Endothelial cell (in vitro differentiated cells): ENCODE data around the gene POM121. TPM values are rescaled to one million over a fixed set of nuclear protein-coding genes. Genes with fewer than 3 reads are reported as not detected.
"Not testable (repeated sequence)": the region's sequence is repeated elsewhere in the genome, so short reads cannot be mapped to it uniquely, and the experiment has no call there.

Experiments
- DNase-seq: peaks from one replicate; pipeline ENCODE4 v3.0.0; 2021; ENCODE audit warnings: low spot score
- H3K27ac Mint-ChIP-seq: one replicate; pipeline ENCODE4 v1.8.0; 2021; ENCODE audit warnings: mixed read lengths, inconsistent platforms; ENCODE audit not compliant: unreplicated experiment
- H3K27me3 Mint-ChIP-seq: one replicate; pipeline ENCODE4 v1.8.0; 2021; ENCODE audit warnings: mild to moderate bottlenecking, moderate library complexity, mixed read lengths, inconsistent platforms; ENCODE audit not compliant: unreplicated experiment
- H3K36me3 Mint-ChIP-seq: one replicate; pipeline ENCODE4 v1.8.0; 2021; ENCODE audit warnings: mild to moderate bottlenecking, low read depth, mixed read lengths, inconsistent platforms; ENCODE audit not compliant: unreplicated experiment
- H3K4me1 Mint-ChIP-seq: one replicate; pipeline ENCODE4 v1.8.0; 2021; ENCODE audit warnings: mild to moderate bottlenecking, mixed read lengths, inconsistent platforms; ENCODE audit not compliant: unreplicated experiment
- H3K4me3 Mint-ChIP-seq: one replicate; pipeline ENCODE4 v1.8.0; 2021; ENCODE audit warnings: mild to moderate bottlenecking, mixed read lengths, inconsistent platforms; ENCODE audit not compliant: unreplicated experiment
- H3K9me3 Mint-ChIP-seq: one replicate; pipeline ENCODE4 v1.8.0; 2021; ENCODE audit warnings: mixed read lengths, inconsistent platforms; ENCODE audit not compliant: unreplicated experiment
- long read RNA-seq: library from polyadenylated mRNA; unstranded; transcript quantifications from one replicate; pipeline ENCODE4 v2.0.0, GENCODE V29; 2020; ENCODE audit not compliant: unreplicated experiment
- total RNA-seq: library from RNA; stranded (reverse); fragmentation: NEBNext Ultra II Directional; extraction: Animal tissue kit (Norgen Biotek cat#: 25700); gene quantifications from one replicate; pipeline ENCODE4 v1.2.1, GENCODE V29; 2021; ENCODE audit not compliant: unreplicated experiment
- TF ChIP-seq, protein P1 (sequence below): fragments of 200-600 bp; sonication (generic); IDR thresholded peaks from one replicate; pipeline ENCODE4 v1.5.0; 2021; ENCODE audit warnings: antibody characterized with exemption; ENCODE audit not compliant: unreplicated experiment

The POM121 gene
- 40.9 TPM for total RNA-seq
- long read RNA-seq, partial matches to known transcripts, result 3 of 4 reads
- long read RNA-seq, other reads (novel, unspliced or antisense), result 1 of 4 reads

DNA sequence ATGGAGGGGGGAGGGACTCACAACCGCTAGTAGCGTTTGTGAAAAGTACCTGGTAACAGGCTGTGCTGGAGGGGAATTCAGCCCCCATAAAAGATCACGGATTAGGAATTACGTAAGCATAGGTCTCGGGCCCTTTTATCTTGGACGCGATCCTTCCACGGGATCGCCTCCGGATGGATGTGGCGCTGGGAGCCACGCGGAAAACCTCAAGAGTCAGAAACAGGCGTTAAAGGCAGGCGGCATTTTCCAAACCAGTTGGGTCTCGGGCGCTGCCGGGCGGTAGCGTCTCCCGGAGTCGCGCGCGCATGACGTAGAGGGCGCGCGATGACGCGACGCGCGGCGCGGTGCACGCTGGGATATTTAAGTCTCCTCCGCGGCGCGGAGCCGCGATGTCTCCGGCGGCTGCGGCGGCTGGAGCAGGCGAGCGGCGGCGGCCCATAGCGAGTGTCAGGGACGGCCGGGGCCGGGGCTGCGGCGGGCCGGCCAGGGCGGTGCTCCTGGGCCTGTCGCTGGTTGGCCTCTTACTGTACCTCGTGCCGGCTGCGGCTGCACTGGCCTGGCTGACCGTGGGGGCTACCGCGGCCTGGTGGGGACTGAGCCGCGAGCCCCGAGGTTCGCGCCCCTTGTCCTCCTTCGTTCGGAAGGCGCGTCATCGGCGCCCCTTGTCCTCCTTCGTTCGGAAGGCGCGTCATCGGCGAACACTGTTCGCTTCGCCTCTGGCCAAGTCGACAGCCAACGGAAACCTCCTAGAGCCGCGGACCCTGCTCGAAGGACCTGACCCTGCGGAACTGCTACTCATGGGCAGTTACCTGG is at the start of gene POM121:
Gene POM121, plus strand, starts transcription at position 363 of the 813 bp plus-strand sequence. Its CDS starts 27 bp downstream, at position 390.
- H3K4me1 Mint-ChIP-seq, result peaks cover 11% of the 10 kb centered on the region
- peak within 1 kb of the TSS; percentile 99 for H3K27ac Mint-ChIP-seq
- DNase-seq, result peak; percentile 85
- no peaks in the 10 kb centered on the region for H3K9me3 Mint-ChIP-seq
- peaks cover 32% of the 10 kb centered on the region for H3K36me3 Mint-ChIP-seq
- TF ChIP-seq, protein P1, sequence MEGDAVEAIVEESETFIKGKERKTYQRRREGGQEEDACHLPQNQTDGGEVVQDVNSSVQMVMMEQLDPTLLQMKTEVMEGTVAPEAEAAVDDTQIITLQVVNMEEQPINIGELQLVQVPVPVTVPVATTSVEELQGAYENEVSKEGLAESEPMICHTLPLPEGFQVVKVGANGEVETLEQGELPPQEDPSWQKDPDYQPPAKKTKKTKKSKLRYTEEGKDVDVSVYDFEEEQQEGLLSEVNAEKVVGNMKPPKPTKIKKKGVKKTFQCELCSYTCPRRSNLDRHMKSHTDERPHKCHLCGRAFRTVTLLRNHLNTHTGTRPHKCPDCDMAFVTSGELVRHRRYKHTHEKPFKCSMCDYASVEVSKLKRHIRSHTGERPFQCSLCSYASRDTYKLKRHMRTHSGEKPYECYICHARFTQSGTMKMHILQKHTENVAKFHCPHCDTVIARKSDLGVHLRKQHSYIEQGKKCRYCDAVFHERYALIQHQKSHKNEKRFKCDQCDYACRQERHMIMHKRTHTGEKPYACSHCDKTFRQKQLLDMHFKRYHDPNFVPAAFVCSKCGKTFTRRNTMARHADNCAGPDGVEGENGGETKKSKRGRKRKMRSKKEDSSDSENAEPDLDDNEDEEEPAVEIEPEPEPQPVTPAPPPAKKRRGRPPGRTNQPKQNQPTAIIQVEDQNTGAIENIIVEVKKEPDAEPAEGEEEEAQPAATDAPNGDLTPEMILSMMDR, result no peak
- H3K27me3 Mint-ChIP-seq, result peaks cover 10% of the 10 kb centered on the region
- H3K4me3 Mint-ChIP-seq, result peak within 1 kb of the TSS; percentile 100

- not testable (repeated sequence) for H3K36me3 Mint-ChIP-seq, H3K4me1 Mint-ChIP-seq, H3K27me3 Mint-ChIP-seq, H3K9me3 Mint-ChIP-seq
- peak overlapping the region; percentile 98 for H3K4me3 Mint-ChIP-seq
- DNase-seq, result peak; percentile 61
- peak overlapping the region; percentile 48 for H3K27ac Mint-ChIP-seq
Measured at GRCh38 chr7:72879079-72879736, 45.7 kb upstream of the POM121 start.

DNA sequence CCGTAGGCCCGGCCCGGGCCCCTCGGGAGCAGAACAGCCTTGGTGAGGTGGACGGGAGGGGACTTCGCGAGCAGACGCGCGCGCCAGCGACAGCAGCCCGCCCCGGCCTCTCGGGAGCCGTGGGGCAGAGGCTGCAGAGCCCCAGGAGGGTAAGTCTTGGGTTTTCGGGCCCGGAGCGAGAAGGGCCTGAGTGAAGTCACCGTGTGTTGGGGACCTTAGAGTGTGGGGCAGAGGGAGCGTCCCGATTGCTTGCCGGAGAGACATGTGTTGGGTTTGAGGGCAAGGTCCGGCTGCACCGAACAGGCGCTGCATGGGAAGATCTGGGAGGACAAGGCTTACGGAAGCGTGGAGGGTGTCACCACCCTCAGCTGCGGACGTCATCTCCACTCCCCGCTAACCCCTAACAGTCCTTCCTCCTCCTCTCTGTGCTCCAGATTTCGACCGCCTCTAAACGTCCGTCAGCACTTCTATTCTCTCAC is 45.1 kb upstream of the POM121 start:
- H3K27me3 Mint-ChIP-seq, H3K4me1 Mint-ChIP-seq, H3K9me3 Mint-ChIP-seq, H3K36me3 Mint-ChIP-seq: not testable (repeated sequence)
- peak; percentile 18 for DNase-seq
- Mint-ChIP-seq H3K4me3 (peak overlapping the region; percentile 98), H3K27ac (peak overlapping the region; percentile 86)

GRCh38 chr7:72891750-72892149 is 33.1 kb upstream of the POM121 start:
- not testable (repeated sequence) for DNase-seq, H3K27ac Mint-ChIP-seq, H3K27me3 Mint-ChIP-seq, H3K9me3 Mint-ChIP-seq, H3K4me1 Mint-ChIP-seq
- Mint-ChIP-seq H3K4me3 (peak overlapping the region; percentile 8), H3K36me3 (peaks cover 20% of the 10 kb centered on the region)

GRCh38 chr7:72904740-72905139 is 20.2 kb upstream of the POM121 start:
- H3K27me3 Mint-ChIP-seq, H3K4me1 Mint-ChIP-seq, H3K9me3 Mint-ChIP-seq, DNase-seq, H3K27ac Mint-ChIP-seq, H3K4me3 Mint-ChIP-seq: not testable (repeated sequence)
- H3K36me3 Mint-ChIP-seq, result peaks cover 24% of the 10 kb centered on the region

DNA sequence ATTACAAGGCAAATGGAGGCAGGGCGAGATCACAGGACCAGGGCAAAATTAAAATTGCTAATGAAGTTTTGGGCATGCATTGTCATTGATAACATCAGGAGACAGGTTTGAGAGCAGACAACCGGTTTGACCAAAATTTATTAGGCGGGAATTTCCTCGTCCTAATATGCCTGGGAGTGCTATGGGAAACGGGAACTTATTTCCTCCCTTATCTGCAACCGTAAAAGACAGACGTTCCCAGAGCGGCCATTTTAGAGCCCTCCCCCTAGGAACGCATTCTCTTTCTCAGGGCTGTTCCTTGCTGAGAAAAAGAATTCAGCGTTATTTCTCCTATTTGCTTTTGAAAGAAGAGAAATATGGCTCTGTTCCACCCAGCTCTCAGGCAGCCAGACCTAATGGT is 16.5 kb upstream of the POM121 start:
- peaks cover 16% of the 10 kb centered on the region for H3K36me3 Mint-ChIP-seq
- not testable (repeated sequence) for H3K4me3 Mint-ChIP-seq, DNase-seq, H3K27ac Mint-ChIP-seq, H3K27me3 Mint-ChIP-seq, H3K4me1 Mint-ChIP-seq, H3K9me3 Mint-ChIP-seq

DNA sequence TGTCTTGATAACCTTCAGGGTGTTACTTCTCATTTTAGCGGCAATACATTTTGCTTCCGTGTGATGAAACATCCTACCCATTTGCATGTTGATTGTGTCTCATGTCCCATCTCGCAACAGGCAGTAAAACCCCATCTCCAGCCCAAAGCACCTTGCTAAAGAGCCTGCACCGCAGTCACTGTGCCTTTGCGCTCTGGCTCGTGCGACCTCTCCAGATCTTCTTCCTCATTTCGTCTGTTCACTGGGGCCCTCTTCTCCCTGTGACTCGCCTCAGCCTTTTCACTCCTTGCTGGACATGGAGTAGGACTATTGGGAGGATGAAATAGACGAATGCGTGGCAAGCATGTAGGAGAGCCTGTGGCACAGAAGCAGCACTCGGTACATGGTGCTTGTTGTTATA is 13.5 kb upstream of the POM121 start:
- peaks cover 33% of the 10 kb centered on the region for H3K36me3 Mint-ChIP-seq
- H3K27ac Mint-ChIP-seq, H3K27me3 Mint-ChIP-seq, DNase-seq, H3K9me3 Mint-ChIP-seq, H3K4me1 Mint-ChIP-seq, H3K4me3 Mint-ChIP-seq: not testable (repeated sequence)

DNA sequence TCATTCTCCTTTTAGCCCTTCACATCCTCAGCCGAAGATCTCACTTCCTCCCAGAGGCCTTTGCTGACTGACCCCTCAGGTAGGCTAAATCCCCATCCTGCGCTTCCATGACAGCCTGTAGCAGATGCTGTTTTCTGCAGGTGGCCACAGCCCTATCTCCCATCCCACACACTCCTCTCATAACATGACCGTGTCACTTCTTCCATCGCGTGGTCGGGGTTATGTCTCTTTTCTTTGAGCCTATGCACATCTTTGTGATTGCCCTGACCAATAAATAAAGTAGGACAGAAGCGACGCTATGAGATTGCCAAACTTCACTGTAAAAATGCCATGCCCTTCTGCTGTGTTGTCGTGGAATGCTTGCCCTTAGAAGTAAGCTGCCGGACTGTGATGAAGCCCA is 11.1 kb upstream of the POM121 start:
- not testable (repeated sequence) for H3K27me3 Mint-ChIP-seq
- H3K4me3 Mint-ChIP-seq, result peak overlapping the region; percentile 45

More for the DNA sequence above, 11.1 kb upstream of the POM121 start:
- not testable (repeated sequence) for DNase-seq, H3K4me1 Mint-ChIP-seq, H3K27ac Mint-ChIP-seq, H3K9me3 Mint-ChIP-seq
- H3K36me3 Mint-ChIP-seq, result peaks cover 26% of the 10 kb centered on the region
